Amniotic epithelial cell (primary cell): ENCODE measurements around the gene FAM50A.

Experiments used
- DNase-seq: peaks from one replicate; pipeline ENCODE4 v3.0.0-alpha.2; 2010; ENCODE audit warnings: low read depth

Gene FAM50A

DNA sequence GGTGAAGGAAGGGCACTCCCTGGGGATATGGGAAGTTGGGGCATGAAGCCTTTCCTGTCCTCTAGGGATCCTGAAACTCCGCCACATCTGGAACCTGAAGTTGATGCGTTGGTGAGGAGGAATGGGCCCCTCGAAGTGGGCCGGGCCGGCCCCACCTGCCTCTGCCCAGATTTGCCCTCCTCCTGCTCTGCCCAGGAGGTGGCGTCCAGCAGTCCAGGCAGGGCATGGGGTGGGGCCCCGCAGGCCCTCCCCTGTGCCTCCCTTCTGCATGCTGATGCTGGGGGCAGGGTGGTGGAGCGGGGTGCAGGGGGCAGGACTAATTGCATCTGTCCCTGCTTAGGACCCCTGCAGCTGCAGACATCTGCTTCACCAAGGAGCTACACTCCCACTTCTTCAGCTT, 30.8 kb upstream of the FAM50A start:
- no peak for DNase-seq

DNA sequence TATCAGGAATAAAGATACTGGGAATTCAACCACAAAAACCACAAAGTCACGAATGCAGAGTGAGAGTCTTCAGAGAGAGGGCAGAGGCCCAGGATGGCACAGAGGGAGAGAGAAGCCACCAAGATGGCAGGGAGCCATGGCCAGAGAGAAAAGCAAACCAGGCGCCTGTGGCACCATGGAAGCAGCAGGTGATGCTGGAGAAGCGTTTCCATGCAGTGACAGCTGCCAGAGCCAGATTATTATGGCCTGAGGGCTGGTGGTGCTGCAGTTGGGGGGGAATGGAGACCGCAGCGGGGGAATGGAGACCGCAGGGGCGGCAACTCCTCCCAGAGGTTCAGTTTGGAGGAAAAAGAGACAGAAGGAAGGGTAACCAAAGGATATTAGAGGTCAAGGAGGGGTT, 26.8 kb upstream of the FAM50A start:
- DNase-seq: no peak

DNA sequence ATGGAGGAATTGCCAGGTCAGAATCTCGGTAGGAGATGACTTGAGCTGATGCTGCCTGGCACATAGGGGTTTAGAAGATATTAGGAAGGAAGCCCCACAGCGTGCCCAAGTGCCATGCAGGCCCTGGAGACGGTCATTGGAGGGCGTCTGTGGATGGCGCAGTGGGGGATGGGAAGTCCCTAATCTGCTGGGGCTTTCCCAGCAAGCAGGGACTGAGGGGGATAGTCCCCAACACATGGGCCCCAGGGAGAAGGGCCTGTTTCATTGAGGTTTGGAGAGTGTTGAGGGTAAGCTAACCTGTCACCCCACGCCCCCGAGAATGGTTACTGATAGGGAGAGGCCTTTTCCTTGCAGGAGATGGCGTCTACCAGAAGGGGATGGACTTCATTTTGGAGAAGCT, 24.8 kb upstream of the FAM50A start:
- no peak for DNase-seq

DNA sequence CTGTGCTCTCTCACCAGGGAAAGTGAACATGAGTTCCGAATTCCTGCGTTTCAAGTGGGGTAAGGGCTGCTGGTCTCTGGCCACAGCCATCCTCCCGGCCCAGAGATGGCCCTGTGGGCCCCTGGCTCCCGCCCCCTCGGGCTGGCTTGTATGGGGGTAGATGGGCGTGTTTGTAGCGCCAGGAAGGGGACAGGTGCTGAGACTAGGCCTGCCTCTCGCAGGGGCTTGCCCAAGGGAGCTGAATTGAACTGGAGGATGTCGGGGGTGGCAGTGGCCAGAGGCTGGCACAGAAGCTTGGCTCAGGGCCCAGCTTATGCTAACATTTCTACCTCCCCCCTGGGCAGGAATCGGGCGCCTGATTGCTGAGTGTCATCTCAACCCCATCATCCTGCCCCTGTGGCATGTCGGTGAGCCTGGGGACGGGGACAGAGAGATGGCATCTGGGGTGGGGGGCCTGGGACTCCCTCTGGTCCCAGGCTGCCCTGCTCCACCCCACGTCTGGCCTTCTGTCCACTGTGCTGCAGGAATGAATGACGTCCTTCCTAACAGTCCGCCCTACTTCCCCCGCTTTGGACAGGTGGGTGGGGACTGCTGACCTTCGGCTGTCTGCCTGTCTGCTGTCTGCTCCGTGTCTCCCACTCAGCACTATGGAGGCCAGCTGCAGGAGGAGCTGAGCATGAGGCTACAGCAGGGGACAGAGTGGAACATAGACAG, 24.1 kb upstream of the FAM50A start:
- no peak for DNase-seq

DNA sequence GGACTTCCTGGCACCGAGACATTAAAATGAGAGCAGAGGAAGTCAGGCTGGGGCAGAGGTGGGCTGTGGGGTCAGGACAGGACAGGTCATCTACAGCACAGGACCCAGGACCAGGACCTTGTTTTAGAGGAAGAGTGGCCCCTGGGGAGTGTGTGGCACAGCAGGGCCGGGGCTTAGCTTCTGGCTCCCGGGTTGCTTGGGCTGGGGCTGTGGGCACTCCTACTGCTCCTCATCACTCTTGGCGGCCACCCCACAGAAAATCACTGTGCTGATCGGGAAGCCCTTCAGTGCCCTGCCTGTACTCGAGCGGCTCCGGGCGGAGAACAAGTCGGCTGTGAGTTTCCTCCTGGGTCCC, 23.6 kb upstream of the FAM50A start:
- DNase-seq: no peak

DNA sequence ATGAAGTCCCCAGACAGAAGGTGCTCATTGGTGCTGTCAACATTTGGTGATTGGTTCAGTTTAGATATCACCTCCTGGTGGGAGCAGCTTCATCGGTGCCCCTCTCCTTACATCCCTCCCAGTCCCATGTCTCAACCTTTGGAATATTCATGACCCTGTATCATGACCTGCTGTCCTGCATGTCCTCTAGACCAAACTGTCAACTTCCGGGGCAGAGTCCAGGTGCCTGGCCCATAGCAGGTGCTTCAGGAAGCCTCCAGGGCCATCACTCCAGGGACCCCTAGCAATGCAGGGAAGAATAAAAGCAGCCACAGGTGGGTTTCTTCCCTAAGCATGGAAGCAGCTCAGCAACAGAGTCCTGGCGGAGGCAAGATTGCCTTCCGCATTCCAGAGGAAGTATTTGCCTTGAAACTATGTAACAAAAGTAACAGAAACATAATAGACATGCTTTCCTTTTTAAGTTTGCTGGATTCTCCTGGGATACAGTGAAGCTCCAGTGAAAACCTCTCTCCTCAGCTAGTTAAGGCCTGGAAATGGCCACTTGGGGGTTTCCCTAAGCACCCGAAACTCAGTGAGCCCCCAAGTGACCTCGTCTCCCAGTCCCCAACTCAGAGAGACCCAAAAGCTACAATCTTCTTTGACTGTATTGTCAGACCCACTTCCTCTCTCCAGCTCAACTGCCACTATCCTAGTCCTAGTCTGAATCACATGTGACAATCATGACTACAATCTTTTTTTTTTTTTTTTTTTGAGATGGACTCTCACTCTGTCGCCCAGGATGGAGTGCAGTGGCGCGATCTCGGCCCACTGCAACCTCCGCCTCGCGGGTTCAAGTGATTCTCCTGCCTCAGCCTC, 16.8 kb upstream of the FAM50A start:
- DNase-seq: no peak

DNA sequence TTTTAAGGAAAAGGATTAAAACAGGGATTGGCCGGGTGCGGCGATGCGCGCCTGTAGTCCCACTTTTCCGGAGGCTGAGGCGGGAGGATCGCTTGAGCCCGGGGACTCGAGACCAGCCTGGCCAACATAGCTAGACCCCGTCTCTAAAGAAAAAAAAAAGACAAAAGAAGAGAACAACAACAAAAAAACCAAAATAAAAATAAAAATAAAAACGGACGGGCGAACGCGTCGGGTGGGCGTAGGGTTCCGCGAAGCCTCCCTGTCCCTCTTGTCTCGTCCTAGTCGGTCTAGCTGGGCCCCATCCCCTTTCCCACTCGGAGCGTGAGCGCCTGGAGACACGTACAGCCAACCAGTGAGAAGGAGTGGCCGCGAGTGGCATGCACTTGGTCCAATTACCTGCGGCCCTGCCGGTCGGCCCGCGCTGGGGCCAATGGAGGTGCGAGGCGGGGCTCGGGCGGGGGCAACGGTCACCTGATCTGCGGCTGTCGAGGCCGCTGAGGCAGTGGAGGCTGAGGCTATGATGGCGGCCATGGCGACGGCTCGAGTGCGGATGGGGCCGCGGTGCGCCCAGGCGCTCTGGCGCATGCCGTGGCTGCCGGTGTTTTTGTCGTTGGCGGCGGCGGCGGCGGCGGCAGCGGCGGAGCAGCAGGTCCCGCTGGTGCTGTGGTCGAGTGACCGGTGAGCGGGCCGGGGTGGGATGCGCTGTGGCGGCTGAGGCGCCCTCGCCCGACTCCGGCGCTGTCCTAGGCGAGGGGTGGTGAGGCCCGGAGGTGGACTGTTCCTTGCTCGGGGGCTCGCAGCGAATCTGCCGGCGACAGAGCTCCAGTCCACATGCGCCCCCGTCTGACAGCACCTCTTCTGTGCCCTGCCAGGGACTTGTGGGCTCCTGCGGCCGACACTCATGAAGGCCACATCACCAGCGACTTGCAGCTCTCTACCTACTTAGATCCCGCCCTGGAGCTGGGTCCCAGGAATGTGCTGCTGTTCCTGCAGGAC, 15.5 kb upstream of the FAM50A start, which contains the start of gene ATP6AP1:
Gene ATP6AP1 (plus strand): TSS at position 502 of the 996 bp plus-strand sequence. CDS start 16 bp downstream, at position 518.
- DNase-seq: peak; percentile 92

DNA sequence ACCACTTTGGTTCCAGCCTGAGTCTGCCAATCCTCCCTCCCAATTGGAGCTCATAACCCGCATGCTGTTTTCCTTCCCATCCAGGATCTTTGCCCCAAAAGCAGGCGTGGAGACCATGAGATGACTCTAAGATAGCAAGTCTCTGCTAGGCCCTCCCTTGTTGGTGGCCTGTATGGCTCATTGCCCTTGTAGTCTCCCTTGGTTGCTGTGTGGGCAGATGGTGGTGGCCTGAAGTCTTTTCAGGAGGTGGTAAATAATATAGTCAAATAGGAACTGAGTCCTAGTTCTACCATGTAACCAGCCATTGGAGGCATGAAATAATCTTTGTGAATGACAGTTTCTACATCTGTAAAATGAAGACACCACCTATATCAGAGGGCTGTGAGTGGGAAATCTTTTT, 14.2 kb upstream of the FAM50A start:
- no peak for DNase-seq

DNA sequence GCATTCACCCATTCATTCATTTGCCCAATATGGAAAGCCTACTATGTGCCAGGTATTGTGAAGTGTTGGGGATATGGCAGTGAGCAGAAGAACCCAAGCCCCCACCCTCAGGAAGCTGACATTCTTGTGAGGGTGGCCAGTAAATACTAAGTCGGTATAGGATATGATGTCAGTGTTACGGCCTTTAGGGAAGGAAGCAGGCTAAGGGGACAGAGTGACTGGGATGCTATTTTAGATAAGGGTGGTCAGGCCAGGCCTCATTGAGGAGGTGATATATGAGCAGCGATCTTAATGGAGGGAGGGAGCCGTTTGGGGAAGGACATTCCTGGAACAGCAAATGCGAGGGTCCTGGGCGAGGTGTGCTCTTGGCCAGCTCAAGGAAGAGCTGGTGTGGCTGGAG, 13.5 kb upstream of the FAM50A start:
- no peak for DNase-seq

DNA sequence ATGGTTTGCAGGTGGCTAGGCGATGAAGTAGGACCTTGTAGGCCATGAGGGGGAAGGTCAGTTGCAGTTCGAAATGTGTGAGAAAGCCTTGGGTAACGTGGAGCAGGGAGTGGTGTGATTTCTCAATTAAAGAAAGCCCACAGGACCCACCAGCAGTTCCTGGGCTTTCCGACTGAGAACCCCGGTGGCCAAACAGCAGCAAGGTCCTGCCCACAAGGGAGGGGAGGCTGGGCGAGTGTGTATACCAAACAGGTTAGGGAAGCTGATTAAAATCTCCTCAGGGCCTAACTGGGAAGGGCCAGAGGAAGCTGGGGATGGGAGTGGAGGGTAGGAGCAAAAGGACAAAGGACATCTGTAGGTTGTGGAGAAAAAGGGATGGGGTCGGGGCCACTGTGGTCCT, 13.0 kb upstream of the FAM50A start:
- DNase-seq: no peak

DNA sequence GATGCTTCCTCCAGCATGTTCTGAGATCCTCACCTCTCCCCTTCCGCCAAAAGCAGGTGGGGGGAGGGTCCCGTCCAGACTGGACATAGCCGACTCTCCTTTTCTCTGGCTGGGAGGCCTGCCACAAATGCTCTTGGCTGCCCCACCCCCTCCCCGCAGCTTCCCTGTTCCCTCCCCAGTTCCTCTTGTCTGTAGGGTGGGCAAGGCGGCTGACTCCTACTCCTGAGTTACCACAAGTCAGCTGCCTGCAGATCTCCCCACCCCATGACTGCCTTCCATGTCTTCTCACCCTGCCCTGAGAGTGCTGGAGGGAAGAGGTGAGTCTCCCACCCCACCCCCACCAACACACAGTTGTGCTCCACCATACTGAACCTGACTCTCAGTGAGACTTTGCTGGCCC, 12.6 kb upstream of the FAM50A start:
- no peak for DNase-seq

DNA sequence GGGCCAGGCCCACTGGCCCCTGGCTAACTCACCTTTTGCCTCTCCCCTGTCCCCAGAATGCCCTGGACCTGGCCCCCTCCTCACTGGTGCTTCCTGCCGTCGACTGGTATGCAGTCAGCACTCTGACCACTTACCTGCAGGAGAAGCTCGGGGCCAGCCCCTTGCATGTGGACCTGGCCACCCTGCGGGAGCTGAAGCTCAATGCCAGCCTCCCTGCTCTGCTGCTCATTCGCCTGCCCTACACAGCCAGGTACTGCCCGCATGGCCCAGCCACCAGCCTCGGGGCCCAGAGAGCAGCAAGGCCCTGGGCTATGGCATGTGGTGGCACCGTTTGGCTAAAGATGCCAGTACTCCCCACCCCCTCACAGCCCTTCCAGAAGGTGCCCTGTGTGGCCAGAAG, 11.7 kb upstream of the FAM50A start:
- DNase-seq: no peak

DNA sequence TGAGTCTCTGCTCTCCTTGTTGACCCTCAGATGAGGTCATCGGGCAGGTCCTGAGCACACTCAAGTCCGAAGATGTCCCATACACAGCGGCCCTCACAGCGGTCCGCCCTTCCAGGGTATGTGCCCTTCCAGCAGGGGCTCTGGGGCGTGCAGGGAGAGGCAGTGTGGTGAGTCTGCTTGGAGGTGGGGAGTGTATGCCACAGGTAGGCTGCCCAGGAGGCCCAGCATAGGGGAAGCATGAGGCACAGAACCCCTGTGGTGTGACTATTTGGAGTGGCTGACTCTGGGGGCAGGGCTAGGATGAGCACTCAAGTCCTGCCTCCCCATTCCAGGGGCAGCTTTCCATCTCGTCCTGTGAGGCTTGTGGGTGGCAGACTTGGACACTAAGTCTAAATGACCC, 10.3 kb upstream of the FAM50A start:
- no peak for DNase-seq

DNA sequence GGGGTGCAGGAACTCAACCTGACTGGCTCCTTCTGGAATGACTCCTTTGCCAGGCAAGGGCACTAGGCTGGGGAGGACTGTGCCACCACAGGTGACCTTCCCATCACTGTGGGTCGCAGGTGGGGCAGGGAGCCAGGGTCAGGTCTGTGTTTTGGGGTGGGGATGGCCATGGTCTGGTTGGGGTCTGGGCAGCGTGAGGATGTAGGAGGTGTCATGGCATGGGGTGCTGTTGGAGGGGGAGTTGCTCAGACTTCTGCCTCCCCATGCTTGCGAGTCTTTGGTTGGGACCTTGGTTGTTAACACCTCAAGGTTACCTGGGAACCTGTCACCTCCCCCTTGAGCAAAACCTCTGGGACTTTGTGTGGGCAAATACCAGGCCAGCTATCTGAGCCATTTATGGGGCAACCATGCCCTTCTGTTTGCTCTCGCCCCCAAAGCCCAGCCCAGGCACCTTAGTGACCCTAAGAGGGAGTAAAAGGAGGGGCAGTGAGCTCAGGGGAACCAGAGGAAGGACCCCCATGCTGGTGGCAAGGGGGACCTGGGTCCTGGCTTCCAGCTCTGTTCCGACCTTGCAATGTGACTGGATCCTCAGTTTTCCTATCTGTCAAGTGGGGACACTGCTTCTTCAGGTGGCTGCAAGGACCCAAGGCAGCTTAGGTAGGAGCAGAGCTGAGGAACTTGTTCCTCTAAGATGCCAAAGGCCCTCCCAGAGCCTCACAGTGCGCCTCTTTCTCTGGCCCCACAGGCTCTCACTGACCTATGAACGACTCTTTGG, 9.4 kb upstream of the FAM50A start:
- DNase-seq: no peak

DNA sequence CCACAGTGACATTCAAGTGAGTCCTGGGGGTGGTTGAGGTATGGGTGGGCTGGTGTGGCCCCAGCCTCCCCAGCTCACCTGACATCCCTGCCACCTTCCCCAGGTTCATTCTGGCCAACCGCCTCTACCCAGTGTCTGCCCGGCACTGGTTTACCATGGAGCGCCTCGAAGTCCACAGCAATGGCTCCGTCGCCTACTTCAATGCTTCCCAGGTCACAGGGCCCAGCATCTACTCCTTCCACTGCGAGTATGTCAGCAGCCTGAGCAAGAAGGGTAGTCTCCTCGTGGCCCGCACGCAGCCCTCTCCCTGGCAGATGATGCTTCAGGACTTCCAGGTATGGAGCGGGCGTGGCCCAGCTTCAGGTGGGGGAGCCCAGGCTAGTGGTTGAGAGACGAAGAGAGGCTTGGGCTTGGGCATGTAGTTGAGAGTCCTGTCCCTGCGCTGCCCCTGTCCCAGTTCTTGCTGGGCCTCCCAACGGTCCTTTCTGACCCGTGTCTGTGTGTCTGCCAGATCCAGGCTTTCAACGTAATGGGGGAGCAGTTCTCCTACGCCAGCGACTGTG, 8.7 kb upstream of the FAM50A start:
- DNase-seq: no peak

DNA sequence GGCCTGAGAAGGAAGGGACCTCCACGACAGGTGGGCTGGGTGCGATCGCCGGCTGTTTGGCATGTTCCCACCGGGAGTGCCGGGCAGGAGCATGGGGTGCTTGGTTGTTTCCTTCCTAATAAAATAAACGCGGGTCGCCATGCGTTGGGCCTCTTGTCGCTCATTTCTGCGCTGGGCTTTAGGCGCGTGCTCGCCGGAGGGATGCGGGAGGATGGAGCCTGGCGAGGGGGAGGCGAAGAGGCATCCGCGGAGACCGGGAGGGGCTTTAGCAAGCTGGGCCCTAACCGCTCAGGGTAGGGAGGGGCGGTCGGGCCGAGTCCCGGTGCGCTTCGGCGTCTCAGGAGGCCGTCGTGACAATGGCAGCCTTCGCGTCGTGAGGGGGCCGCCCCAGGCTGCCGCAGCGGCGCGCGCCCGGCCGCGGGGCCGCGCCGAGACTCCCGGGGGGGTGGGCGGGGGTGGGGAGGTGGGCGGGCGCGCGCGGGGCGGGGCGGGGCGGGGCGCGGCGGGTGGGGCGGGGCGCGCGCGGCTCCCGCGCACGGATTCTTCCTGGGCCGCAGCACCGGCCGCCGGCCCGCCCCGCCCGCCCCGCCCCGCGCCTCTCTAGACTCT, 7.5 kb upstream of the FAM50A start:
- no peak for DNase-seq

DNA sequence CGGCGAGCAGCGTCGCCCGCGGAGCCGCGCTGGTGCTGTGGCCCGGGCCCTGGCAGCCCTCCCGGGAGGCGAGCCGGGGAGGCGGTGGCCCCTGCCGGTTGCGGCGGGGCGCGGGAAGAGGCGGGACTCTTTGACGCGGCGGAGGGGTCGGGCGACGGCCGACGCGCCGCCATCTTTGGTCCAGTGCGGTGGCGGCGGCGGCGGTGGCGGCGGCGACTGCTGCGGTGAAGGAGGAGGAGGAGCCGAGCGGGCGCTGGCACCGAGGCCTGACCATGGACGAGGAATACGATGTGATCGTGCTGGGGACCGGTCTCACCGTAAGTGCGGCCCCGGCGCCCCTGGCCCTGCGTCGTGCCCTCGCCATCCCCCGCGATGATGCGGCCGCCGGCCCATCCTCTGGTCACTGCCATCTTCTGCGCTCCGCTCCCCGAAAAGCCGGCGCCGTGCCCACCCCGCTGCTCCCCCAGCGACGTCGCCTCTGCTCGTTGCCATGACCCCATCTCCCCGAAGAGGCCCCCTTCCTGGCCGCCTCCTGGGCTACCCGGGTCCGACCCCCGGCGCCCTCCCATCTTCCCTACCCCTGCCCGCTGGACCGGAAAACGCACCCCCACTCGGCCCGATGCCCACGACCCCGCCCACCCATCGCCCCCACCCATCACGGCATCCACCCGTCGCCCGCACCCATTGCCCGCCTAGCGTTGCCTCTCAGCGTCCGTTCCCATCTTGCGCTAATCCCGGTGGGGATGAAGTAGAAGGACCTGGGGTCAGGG, 6.8 kb upstream of the FAM50A start, which contains the start of gene GDI1:
Gene GDI1 (plus strand): TSS at position 172 of the 770 bp plus-strand sequence. CDS start 101 bp downstream, at position 273.
- no peak for DNase-seq

DNA sequence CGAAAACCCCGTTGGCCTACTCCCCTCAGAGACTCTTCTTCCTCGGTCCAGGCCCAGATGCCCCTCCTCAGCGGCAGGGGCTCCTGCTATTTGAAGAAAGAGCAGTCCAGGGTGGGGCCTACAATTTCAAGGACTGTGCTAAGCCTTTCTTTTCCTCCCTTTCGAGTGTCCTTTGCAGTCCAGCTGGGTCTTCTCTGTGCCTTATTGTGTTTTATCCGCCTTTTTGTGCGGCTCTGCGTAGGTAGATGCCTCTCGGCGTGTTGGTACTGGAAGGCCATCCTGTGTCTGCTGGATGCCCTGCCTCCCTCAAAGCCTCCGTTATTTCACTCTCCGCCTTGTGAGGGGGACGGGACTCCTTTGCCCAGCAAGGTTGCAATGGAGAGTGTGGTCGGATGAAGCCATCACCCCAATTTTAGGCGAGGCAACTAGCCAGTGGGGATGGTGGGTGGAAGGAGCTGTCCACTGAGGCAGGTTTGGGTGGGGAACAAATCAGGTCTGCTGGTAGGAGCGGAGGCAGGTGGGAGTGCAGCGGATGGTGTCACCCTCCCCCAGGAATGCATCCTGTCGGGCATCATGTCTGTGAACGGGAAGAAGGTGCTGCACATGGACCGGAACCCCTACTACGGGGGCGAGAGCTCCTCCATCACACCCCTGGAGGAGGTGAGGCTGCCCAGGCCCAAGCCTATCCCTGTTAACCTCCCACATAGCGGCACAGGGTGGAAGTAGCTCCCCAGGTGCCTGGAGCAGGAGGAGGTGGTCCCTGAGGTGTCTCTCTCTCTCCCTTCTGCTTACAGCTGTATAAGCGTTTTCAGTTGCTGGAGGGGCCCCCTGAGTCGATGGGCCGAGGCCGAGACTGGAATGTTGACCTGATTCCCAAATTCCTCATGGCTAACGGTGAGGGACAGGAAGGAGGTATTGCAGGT, 5.7 kb upstream of the FAM50A start:
- DNase-seq: no peak

DNA sequence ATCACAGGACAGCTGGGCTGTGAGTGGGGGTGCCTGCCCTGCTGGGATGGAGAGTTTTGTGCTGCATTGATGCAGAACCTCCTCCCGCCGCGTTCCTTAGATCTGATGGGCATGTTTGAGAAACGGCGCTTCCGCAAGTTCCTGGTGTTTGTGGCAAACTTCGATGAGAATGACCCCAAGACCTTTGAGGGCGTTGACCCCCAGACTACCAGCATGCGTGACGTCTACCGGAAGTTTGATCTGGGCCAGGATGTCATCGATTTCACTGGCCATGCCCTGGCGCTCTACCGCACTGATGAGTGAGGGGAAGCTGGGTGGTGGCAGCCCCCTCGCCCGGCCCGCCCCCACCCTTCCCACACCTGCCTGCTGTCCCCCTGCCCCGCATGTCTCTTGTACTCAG, 4.1 kb upstream of the FAM50A start:
- no peak for DNase-seq
